Endothelial cell of umbilical vein (primary cell): ENCODE measurements around the gene DCAF11. TPM values are rescaled to one million over a fixed set of nuclear protein-coding genes. Genes with fewer than 3 reads are reported as not detected.

ENCODE experiments used
- BruUV-seq: library from RNA; stranded (reverse); fragments of 400-500 nt; replicated peaks from 2 replicates; lab custom pipeline; 2021; lab: Mats Ljungman, UMichigan
- CTCF ChIA-PET: fragments of 300-600, 350-600 bp; sonication (Branson Sonifier 250); formaldehyde crosslinking; loops from one replicate; lab custom pipeline; 2021; ENCODE audit warnings: antibody characterized with exemption, inconsistent platforms; lab: Charles Lee
- POLR2A ChIA-PET: fragments of 300-600, 350-600 bp; sonication (Branson Sonifier 250); formaldehyde crosslinking; loops from one replicate; lab custom pipeline; 2021; ENCODE audit warnings: antibody characterized with exemption, inconsistent platforms; lab: Charles Lee
- DNase-seq: peaks from one replicate; pipeline ENCODE4 v3.0.0-alpha.2; 2011; ENCODE audit warnings: low read depth, low spot score
- FAIRE-seq: peaks from 2 replicates; lab custom pipeline; 2011; peaks lifted over from hg19 to GRCh38; lab: Jason Lieb, UNC
- H2AFZ ChIP-seq: 2 replicates; pipeline ENCODE4 v1.6.0; 2012; ENCODE audit warnings: low read depth, low read length, control low read depth, inconsistent platforms
- H3K27ac ChIP-seq: 2 replicates; pipeline ENCODE4 v1.5.1; 2011; ENCODE audit warnings: low read depth, mild to moderate bottlenecking, control low read depth, low read length, moderate library complexity; ENCODE audit not compliant: insufficient read depth
- H3K27me3 ChIP-seq, 2 experiments: 2 replicates each; pipeline versions ENCODE4 v1.6.0 to v1.6.1; 2011; ENCODE audit warnings: low read length in 2 of 2, mixed read lengths in 1 of 2; ENCODE audit not compliant: control insufficient read depth in 2 of 2, insufficient read depth in 2 of 2
- H3K36me3 ChIP-seq, 2 experiments: 2 replicates in 1 of 2; 3 replicates in 1 of 2; pipeline ENCODE4 v1.5.1; 2011; ENCODE audit warnings: low read length in 2 of 2, mild to moderate bottlenecking in 1 of 2, moderate library complexity in 1 of 2; ENCODE audit not compliant: control insufficient read depth in 2 of 2, insufficient read depth in 2 of 2; ENCODE audit errors: extremely low read depth in 1 of 2
- H3K4me1 ChIP-seq: 3 replicates; pipeline ENCODE4 v1.5.1; 2011; ENCODE audit warnings: mild to moderate bottlenecking, low read length; ENCODE audit not compliant: control insufficient read depth, insufficient read depth; ENCODE audit errors: extremely low read depth
- H3K4me2 ChIP-seq: 2 replicates; pipeline ENCODE4 v1.6.1; 2011; ENCODE audit warnings: low read length, control low read depth, mixed read lengths; ENCODE audit not compliant: insufficient read depth
- H3K4me3 ChIP-seq, 3 experiments: fragments of 200-600 bp in 1 of 3; sonication (generic), shearing (Covaris generic) in 1 of 3; replicated peaks in 1 of 3; 2 replicates each; pipeline ENCODE4 v1.5.1; 2011 to 2016; ENCODE audit warnings: control low read depth in 3 of 3, low read length in 3 of 3, mild to moderate bottlenecking in 2 of 3, inconsistent platforms in 1 of 3, low read depth in 1 of 3, moderate library complexity in 1 of 3; ENCODE audit not compliant: insufficient read depth in 1 of 3
- H3K79me2 ChIP-seq: 2 replicates; pipeline ENCODE4 v1.6.0; 2012; ENCODE audit warnings: low read length, inconsistent platforms; ENCODE audit not compliant: control insufficient read depth, insufficient read depth
- H3K9ac ChIP-seq: replicated peaks from 2 replicates; pipeline ENCODE3; 2011; ENCODE audit warnings: low read length, control low read depth; ENCODE audit not compliant: insufficient read depth; ENCODE audit errors: extremely low read depth
- H3K9me1 ChIP-seq: replicated peaks from 3 replicates; pipeline ENCODE4 v1.6.0; 2011; ENCODE audit warnings: mild to moderate bottlenecking, low read length; ENCODE audit not compliant: control insufficient read depth, insufficient read depth; ENCODE audit errors: extremely low read depth
- H3K9me3 ChIP-seq: replicated peaks from 2 replicates; pipeline ENCODE4 v1.5.1; 2012; ENCODE audit warnings: low read length, inconsistent platforms; ENCODE audit not compliant: control insufficient read depth, insufficient read depth
- H4K20me1 ChIP-seq: replicated peaks from 2 replicates; pipeline ENCODE3; 2011; ENCODE audit warnings: mild to moderate bottlenecking, low read length; ENCODE audit not compliant: control insufficient read depth, insufficient read depth; ENCODE audit errors: extremely low read depth
- CTCF ChIP-seq, 2 donors: IDR thresholded peaks; 1 replicate in 1 of 2; 2 replicates in 1 of 2; pipeline ENCODE4 v1.5.1; 2011; ENCODE audit warnings: low read length in 2 of 2, mild to moderate bottlenecking in 2 of 2, moderate library complexity in 2 of 2, control low read depth in 1 of 2, inconsistent platforms in 1 of 2, low read depth in 1 of 2; ENCODE audit not compliant: insufficient read depth in 1 of 2; ENCODE audit errors: extremely low read depth in 1 of 2
- JUN ChIP-seq: IDR thresholded peaks from 2 replicates; pipeline ENCODE4 v1.6.1; 2011; ENCODE audit warnings: borderline replicate concordance, low read depth; ENCODE audit not compliant: insufficient read length, insufficient read depth
- MYC ChIP-seq: IDR thresholded peaks from one replicate; pipeline ENCODE4 v1.6.1; 2011; ENCODE audit warnings: mild to moderate bottlenecking, low read depth, low read length
- POLR2A ChIP-seq: IDR thresholded peaks from 2 replicates; pipeline ENCODE4 v1.6.1; 2012; ENCODE audit warnings: low read depth, mild to moderate bottlenecking, control low read depth, low read length
- POLR2AphosphoS5 ChIP-seq: IDR thresholded peaks from 2 replicates; pipeline ENCODE4 v1.6.1; 2012; ENCODE audit warnings: low read depth, mild to moderate bottlenecking, control low read depth, low read length, moderate library complexity; ENCODE audit not compliant: insufficient read depth
- dilution Hi-C: fragments of 300-500 bp; cut with MboI; formaldehyde crosslinking; loops from one replicate; pipeline ENCODE4 v1.15.0; 2019; ENCODE audit warnings: low sequenced_read_pairs; ENCODE audit not compliant: extremely low pct_ligation_motif_present
- intact Hi-C: fragments of 100-400 bp; cut with micrococcal nuclease; formaldehyde crosslinking; loops from one replicate; pipeline ENCODE4 v1.10.0; 2022
- polyA plus RNA-seq, 4 experiments: library from polyadenylated mRNA; depleted of rRNA in 3 of 4; stranded (reverse) in 3 of 4; unstranded in 1 of 4; fragments of >200 nt; gene quantifications; 2 replicates each; pipeline versions ENCODE4 v1.2.1 to v1.2.3, GENCODE V29; 2011 to 2012; ENCODE audit warnings: missing spikeins in 1 of 4
- total RNA-seq: library from RNA; stranded (reverse); gene quantifications from 2 replicates; pipeline ENCODE4 v1.2.3, GENCODE V29; 2021

Gene DCAF11
- total and polyA plus RNA-seq, 2 donors (not counting 3 experiments of a cell fraction or from before 2014, with no cell fraction given), result 37.3 to 38.5 TPM

- dilution Hi-C loops (no loop called here), intact Hi-C loops (no loop called here)
- no TSS peak for BruUV-seq
- CTCF ChIA-PET, result no interaction called here
- peaks cover 4% of the 10 kb centered on the region for H3K4me1 ChIP-seq
- DNase-seq, result no peak
- POLR2A ChIA-PET, result interaction anchor here (0.6 kb wide), 1 partner anchor 16 kb away, joined by 3 read pairs; the partner anchor contains the start of gene PSME2
- no peaks in the 10 kb centered on the region for H3K27me3 ChIP-seq
- H3K4me2 ChIP-seq, result no peak overlapping the region
- H3K9ac ChIP-seq, result no peak overlapping the region
- no peaks in the 10 kb centered on the region for H4K20me1 ChIP-seq
- H3K27ac ChIP-seq, result no peak overlapping the region
- H3K9me3 ChIP-seq, result no peaks in the 10 kb centered on the region
- TF ChIP-seq CTCF (IDR thresholded peaks at IDR 0.05; ENCODE audit: extremely low read depth in 1 of 2, insufficient read depth in 1 of 2, low read depth in 1 of 2, low read length in 2 of 2), result no peak
- no peak for TF ChIP-seq MYC
- TF ChIP-seq POLR2A, result no peak
- TF ChIP-seq POLR2AphosphoS5, result no peak
- TF ChIP-seq JUN, result no peak
- no peaks in the 10 kb centered on the region for H3K36me3 ChIP-seq
- no peak overlapping the region for H2AFZ ChIP-seq
- no peak for FAIRE-seq
- H3K9me1 ChIP-seq, result no peaks in the 10 kb centered on the region
- H3K79me2 ChIP-seq, result no peaks in the 10 kb centered on the region
- no peak overlapping the region for H3K4me3 ChIP-seq
Observed at GRCh38 chr14:24130717-24131548, 16.4 kb downstream of the DCAF11 start.
